DMS153 (cell line): ENCODE measurements around the gene CREM.

Experiments used
- DNase-seq: peaks from one replicate; lab custom pipeline; 2025; lab: John Stamatoyannopoulos, UW

The CREM gene

GRCh38 chr10:35135861-35136260 lies 9.2 kb downstream of the CREM start:
- no peak for DNase-seq

- no peak for DNase-seq
Observed at GRCh38 chr10:35136263-35136815, 9.7 kb downstream of the CREM start.

DNA sequence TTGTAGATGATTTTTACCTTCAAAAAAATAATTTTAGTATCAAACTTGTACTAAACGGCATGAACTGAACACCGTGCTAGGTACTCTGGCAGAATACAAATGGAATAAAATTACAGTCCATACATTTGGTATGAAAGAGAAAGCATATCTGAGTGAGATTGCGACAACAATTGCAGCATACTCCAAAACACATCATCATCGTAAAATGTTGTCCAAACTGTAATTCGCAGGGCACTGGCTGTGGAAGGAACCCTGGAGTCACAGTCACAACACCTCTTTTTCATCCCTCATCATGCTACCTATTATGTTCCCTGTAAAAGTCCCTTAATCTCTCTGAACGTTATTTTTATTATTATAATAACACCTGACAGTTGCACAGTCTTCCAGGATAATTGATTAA lies 13.5 kb downstream of the CREM start:
- no peak for DNase-seq

DNA sequence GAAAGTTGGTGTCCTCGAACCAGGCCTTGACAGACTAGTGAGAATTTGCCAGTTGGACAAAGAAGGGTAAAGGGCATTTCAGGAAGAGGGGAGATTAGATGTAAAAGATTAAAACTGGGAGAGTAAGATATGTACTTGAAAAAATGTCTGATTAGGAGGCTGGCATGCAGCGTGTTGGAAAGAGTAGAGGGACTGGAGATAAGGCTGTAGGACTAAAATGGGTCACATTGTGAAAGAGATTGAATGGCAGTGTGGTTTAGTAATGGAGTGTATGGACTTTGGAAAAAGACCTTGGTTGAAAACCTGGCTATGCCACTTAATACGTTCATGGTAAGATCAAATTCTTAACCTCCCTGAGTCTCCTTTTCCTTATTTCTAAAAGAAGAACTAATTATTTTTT lies 14.1 kb downstream of the CREM start:
- no peak for DNase-seq

DNA sequence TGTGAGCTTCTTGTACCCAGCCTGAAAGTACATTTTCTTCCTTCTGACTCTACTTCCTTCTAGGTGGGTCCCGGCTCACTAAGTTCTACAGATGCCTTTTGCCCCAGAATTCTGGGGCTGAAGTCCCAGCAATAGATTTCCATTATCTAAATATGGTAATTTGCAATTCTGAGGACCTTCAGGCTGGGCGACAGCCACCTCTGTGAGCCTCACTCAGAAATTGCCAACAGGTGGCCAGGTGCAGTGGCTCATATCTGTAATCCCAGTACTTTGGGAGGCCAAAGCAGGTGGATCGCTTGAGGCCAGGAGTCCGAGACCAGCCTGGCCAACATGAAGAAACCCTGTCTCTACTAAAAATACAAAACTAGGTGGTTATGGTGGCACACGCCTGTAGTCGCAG lies 23.7 kb downstream of the CREM start:
- no peak for DNase-seq

DNA sequence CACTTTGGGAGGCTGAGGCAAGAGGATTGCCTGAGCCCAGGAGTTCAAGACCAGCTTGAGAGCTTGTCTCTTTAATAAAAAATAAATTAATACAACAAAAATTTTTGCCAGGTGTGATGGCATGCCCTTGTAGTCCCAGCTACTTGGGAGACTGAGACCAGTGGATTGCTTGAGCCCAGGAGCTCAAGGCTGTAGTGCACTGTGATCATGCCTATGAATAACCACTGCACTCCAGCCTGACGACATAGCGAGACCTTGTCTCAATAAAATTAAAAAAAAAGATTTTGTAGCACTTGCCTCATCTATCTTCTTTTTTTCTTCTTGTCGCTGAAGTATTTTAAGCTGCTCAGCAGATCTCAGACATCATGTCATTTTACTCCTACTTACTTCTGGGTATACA lies 26.3 kb downstream of the CREM start:
- no peak for DNase-seq

DNA sequence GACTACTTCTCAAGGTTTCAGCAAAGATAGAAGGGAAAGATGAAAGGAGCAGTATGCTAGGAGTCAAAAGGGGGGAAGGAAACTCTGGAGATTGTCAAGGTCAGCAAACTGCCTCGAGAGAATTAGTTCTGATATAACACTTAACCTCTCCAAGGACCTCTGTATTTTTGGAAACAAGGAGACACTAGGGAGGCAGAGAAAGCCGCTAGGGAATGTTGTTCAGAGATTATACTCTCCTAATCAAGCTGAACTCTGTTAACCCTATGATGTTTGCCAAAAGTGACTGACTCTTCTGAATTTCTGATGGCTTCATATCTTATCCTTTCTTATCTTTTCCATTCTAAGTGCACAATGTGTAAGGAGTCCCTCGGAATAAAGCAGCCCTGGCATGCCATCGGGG lies 27.1 kb downstream of the CREM start:
- no peak for DNase-seq

DNA sequence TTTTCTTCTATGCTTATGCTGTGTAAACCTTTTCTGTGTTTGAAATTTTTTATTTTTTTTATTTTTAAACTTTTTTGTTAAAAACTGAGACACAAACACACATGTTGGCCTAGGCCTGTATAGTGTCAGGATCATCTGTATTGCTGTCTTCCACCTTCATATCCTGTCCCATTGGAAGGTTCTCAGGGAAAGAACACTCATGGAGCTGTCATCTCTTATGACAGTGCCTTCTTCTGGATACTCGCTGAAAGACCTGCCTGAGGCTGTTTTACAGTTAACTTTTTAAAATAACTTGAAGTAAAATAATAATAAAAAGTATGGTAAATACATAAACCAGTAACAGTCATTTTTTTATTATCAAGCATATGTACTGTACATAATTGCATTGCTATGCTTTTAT lies 34.1 kb downstream of the CREM start:
- DNase-seq: no peak

- no peak for DNase-seq
Observed at GRCh38 chr10:35161906-35162305, 35.3 kb downstream of the CREM start.

GRCh38 chr10:35165136-35165535 lies 38.5 kb downstream of the CREM start:
- no peak for DNase-seq

GRCh38 chr10:35165811-35166210 lies 39.2 kb downstream of the CREM start:
- no peak for DNase-seq

DNA sequence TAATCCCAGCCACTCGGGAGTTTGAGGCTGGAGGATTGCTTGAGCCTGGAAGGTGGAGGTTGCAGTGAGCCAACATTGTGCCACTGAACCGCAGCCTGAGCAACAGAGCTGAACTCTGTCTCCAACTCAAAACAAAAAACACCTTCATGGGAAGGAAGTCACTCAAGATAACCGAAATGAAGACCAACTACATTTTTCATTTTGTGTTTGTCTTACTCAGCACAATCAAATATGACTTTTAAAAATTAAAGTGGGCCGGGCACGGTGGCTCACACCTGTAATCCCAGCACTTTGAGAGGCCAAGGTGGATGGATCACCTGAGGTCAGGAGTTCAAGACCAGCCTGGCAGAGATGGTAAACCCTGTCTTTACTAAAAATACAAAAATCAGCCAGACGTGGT lies 40.0 kb downstream of the CREM start:
- no peak for DNase-seq

- DNase-seq: no peak
Observed at GRCh38 chr10:35167342-35167741, 40.7 kb downstream of the CREM start.

- no peak for DNase-seq
Observed at GRCh38 chr10:35172146-35172545, 45.5 kb downstream of the CREM start.

DNA sequence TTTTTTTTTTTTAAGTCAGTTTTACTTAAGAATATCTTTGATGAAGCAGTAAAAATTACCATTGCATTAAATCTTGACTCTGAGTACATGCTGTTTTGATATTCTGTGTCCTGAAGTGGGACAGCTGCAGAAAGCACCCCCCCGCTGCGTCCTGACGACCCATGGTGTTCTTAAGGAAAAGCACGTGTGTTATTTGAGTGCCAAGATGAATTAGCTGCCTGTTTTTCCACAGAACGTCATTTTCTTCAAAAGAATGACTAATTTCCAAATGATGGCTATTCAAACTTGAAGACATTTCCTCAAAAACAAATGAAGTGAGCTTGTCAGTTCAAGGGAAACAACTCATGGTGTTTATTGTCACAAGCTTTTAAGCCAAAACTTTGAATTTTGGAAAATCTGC lies 45.9 kb downstream of the CREM start:
- no peak for DNase-seq

GRCh38 chr10:35178331-35178730 lies 51.7 kb downstream of the CREM start:
- no peak for DNase-seq

GRCh38 chr10:35182631-35183510 lies 56.2 kb downstream of the CREM start:
- DNase-seq: no peak

- no peak for DNase-seq
Observed at GRCh38 chr10:35184527-35185171, 58.0 kb downstream of the CREM start.

GRCh38 chr10:35185260-35186034 lies 58.8 kb downstream of the CREM start:
- no peak for DNase-seq

DNA sequence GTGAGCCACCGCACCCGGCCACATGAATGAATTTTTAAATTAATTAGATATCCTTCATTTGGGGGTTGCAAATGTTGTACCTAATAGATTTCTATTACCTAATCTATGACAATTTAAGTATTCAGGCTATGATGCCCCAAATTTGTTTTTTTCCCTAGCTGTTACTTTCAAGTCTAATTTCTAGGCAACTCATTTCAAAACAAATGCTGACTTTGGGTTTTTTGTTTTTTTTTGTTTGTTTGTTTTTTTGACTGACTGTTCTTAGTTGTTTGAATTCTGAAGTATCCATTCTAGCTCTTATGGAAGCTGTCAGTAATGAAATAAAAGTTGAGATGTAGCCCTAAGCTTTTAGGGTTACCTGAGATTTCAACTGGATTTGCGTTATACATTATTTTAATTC lies 62.3 kb downstream of the CREM start:
- DNase-seq: no peak

- DNase-seq: no peak
Observed at GRCh38 chr10:35191523-35191922, 64.9 kb downstream of the CREM start.

DNA sequence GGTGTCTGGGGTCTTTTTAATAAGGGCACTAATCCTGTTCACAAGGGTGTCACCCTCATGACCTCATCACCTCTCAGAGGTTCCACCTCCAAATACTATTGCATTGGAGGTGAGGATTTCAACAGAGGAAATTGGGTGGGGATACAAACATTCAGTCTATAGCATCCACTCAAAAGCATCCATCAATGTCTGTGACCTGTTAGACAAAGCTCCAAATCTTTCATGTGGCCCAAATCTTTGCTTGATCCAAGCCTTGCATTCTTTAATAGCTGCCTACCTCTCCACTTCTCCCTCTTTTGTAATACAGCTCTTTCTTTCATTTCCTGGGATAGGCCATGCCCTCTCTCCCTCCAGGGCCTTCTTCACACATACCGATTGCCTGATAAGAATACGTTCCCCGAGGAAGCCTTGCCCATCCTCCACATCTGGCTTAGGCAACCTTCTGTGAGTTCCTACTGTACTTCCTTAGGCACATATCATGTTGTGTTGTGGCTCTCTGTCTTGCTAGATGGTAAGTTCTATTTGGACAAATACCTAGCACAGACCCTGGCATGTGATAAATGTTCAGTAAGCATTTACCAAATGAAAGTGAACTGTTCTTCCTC lies 66.1 kb downstream of the CREM start:
- DNase-seq: no peak
